ENCODE results near the gene ACER3.
A peak's percentile ranks its signal among the peaks of the same experiment; 100 is the strongest.
"Not testable (repeated sequence)": the region's sequence is repeated elsewhere in the genome, so short reads cannot be mapped to it uniquely, and the experiment has no call there.

The ACER3 gene

DNA sequence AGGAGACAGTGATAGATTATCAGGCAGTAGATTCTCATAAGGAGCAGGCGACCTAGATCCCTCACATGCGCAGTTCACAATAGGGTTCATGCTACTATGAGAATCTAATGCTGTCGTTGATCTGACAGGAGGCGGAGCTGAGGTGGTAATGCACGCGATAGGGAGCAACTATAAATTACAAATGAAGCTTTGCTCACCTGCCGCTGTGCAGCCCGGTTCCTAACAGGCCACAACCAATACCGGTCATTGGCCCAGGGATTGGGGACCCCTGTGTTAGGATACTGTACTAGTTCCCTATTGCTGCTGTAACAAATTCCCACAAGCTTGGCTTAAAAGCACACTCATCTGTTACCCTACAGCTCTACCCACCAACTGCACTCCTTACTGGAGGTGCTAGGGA, 184.2 kb downstream of the ACER3 start:
- Histone ChIP-seq H3K4me3 (ENCODE audit: low read length) (no peak overlapping the region), H3K27me3 (ENCODE audit: insufficient read depth, low read length) (peaks cover 42% of the 10 kb centered on the region), H3K36me3 (ENCODE audit: insufficient read depth, low read depth, low read length) (no peaks in the 10 kb centered on the region), H3K9me3 (ENCODE audit: insufficient read depth, low read depth, low read length) (no peaks in the 10 kb centered on the region; the same call in 1 of the 2 replicates), H3K27ac (ENCODE audit: low read length) (no peak overlapping the region), H3K4me1 (ENCODE audit: insufficient read depth, low read length) (peaks cover 4% of the 10 kb centered on the region; the same call in 1 of the 2 replicates), H3K9ac (ENCODE audit: low read depth, low read length) (no peak overlapping the region)

DNA sequence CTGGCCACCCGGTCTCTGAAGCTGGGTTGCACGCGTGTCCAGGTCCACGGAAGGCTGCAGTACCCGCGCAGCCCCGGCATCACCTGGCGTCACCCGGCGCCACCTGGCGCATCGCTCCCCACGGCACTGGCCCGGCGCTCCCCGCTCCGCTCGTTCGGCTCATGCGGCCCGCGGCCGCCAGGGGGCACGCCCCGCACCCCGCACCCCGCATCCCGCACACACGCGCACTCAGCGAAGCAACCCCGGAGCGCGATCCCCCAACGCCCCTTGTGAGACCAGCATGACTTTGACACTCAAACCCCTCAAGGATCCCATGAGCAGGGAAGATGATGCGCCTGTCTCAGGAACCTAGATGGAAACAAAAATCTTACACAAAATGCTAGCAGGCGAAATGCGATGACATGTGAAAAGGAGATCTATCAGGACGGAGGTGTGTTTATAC, 185.4 kb downstream of the ACER3 start:
- Histone ChIP-seq H3K4me3 (ENCODE audit: low read length) (peak overlapping the region; percentile 34; the same call in 1 of the 2 replicates), H3K27me3 (ENCODE audit: insufficient read depth, low read length) (peaks cover 30% of the 10 kb centered on the region), H3K9me3 (ENCODE audit: insufficient read depth, low read depth, low read length) (no peaks in the 10 kb centered on the region), H3K4me1 (ENCODE audit: insufficient read depth, low read length) (peaks cover 4% of the 10 kb centered on the region; the same call in 1 of the 2 replicates), H3K9ac (ENCODE audit: low read depth, low read length) (no peak overlapping the region), H3K36me3 (ENCODE audit: insufficient read depth, low read depth, low read length) (no peaks in the 10 kb centered on the region), H3K27ac (ENCODE audit: low read length) (no peak overlapping the region)

DNA sequence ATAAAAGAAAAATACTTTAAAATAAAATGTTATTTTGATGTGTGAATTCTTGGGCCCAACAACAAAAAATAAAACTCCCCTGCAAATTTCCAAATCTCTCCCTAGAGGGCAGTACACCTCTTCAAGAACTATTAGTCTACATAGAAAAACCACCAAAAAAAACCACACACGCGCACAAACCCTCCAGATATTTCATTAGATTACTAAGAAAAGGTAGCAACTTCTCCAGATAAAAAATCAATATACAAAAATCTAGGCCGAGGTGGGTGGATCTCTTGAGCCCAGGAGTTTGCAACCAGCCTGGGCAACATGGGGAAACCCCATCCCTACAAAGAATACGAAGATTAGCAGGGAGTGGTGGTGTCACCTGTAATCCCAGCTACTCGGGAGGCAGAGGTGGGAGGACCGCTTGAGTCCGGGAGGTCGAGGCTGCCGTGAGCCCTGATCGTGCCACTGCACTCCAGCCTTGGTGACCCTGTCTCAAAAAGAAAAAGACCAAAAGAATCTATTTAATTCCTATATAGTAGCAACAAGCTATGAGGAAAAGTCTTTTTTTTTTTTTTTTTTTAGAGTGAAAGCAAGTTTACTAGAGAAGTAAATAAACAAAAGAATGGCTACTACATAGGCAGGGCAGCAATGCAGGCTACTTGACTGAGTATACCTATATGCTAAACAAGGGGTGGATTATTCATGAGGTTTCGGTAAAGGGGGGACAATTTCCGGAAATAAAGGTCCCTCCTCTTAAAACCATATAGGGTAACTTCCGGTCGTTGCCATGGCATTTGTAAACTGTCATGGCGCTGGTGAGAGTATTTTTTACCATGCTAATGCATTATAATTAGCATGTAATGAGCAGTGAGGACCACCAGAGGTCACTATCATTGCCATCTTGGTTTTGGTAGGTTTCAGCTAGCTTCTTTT, 186.5 kb downstream of the ACER3 start:
- Histone ChIP-seq H3K4me3 (ENCODE audit: low read length) (peak overlapping the region; percentile 51; the same call in 1 of the 2 replicates), H3K27me3 (ENCODE audit: insufficient read depth, low read length) (peaks cover 19% of the 10 kb centered on the region), H3K4me1 (ENCODE audit: insufficient read depth, low read length) (peaks cover 4% of the 10 kb centered on the region; the same call in 1 of the 2 replicates), H3K36me3 (ENCODE audit: insufficient read depth, low read depth, low read length) (no peaks in the 10 kb centered on the region), H3K9ac (ENCODE audit: low read depth, low read length) (no peak overlapping the region; the same call in 1 of the 2 replicates), H3K9me3 (ENCODE audit: insufficient read depth, low read depth, low read length) (no peaks in the 10 kb centered on the region), H3K27ac (ENCODE audit: low read length) (peak overlapping the region; percentile 33)

DNA sequence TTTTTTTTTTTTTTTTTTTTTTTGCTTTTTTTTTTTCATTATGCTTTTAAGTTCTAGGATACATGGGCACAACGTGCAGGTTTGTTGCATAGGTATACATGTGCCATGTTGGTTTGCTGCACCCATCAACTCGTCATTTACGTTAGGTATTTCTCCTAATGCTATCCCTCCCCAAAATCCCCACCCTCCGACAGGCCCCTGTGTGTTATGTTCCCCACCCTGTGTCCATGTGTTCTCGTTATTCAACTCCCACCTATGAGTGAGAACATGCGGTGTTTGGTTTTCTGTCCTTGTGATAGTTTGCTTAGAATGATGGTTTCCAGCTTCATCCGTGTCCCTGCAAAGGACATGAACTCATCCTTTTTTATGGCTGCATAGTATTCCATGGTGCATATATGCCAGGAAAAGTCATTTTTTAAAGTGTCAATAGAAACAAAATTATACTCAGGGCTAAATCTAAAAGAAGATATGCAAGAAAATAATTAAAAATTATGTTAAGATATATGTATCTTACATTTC, 187.3 kb downstream of the ACER3 start:
- not testable (repeated sequence) for H3K4me3 ChIP-seq (ENCODE audit: low read length); H3K4me1 ChIP-seq (ENCODE audit: insufficient read depth, low read length); H3K9ac ChIP-seq (ENCODE audit: low read depth, low read length); H3K36me3 ChIP-seq (ENCODE audit: insufficient read depth, low read depth, low read length); H3K9me3 ChIP-seq (ENCODE audit: insufficient read depth, low read depth, low read length); H3K27ac ChIP-seq (ENCODE audit: low read length)
- H3K27me3 ChIP-seq (ENCODE audit: insufficient read depth, low read length) = peaks cover 17% of the 10 kb centered on the region

DNA sequence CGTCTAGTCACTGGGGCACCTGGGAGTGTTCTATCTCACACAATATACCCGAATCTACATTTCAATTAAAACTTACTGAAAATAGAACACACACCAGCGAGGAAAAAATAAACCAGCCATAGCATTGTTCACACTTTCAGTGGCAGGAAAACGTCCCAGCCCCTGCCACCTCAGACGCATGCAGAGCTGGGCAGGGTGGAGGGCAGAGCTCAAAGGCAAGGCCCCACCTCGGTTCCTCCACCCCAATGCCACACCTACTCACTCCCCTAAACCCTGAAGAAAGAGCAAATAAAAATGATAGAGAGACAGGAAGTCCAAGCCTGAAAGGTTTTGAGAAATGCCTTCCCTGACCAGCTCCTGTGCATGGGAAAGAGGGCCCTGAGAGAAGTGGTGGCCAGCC, 188.3 kb downstream of the ACER3 start:
- Histone ChIP-seq H3K4me1 (ENCODE audit: insufficient read depth, low read length) (peaks cover 4% of the 10 kb centered on the region; the same call in 1 of the 2 replicates), H3K9me3 (ENCODE audit: insufficient read depth, low read depth, low read length) (no peaks in the 10 kb centered on the region), H3K4me3 (ENCODE audit: low read length) (no peak overlapping the region), H3K27me3 (ENCODE audit: insufficient read depth, low read length) (peaks cover 17% of the 10 kb centered on the region), H3K27ac (ENCODE audit: low read length) (no peak overlapping the region), H3K9ac (ENCODE audit: low read depth, low read length) (no peak overlapping the region), H3K36me3 (ENCODE audit: insufficient read depth, low read depth, low read length) (no peaks in the 10 kb centered on the region)

DNA sequence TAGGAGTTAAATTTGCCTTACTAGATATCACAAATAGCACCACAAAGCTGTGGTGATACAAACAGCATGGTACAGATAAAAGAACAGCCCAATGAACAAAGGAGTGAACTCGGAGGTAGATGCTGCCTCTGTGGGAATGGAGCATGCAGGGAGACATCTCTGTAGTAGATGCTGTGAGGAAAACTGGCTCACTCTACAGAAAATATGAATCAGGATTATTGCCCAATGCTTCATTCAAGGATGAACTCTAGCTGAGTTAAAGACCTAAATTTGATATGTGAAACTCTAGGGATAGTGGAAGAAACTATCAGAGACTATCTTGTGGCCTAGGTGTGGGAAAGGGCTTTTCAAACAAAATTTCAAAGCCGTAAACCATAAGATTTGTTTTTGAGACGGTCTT, 190.8 kb downstream of the ACER3 start:
- Histone ChIP-seq H3K27ac (ENCODE audit: low read length) (no peak overlapping the region), H3K27me3 (ENCODE audit: insufficient read depth, low read length) (peaks cover under 1% of the 10 kb centered on the region; the same call in 1 of the 2 replicates), H3K4me3 (ENCODE audit: low read length) (no peak overlapping the region), H3K36me3 (ENCODE audit: insufficient read depth, low read depth, low read length) (no peaks in the 10 kb centered on the region), H3K9me3 (ENCODE audit: insufficient read depth, low read depth, low read length) (no peaks in the 10 kb centered on the region), H3K9ac (ENCODE audit: low read depth, low read length) (no peak overlapping the region), H3K4me1 (ENCODE audit: insufficient read depth, low read length) (peaks cover 2% of the 10 kb centered on the region; the same call in 1 of the 2 replicates)

DNA sequence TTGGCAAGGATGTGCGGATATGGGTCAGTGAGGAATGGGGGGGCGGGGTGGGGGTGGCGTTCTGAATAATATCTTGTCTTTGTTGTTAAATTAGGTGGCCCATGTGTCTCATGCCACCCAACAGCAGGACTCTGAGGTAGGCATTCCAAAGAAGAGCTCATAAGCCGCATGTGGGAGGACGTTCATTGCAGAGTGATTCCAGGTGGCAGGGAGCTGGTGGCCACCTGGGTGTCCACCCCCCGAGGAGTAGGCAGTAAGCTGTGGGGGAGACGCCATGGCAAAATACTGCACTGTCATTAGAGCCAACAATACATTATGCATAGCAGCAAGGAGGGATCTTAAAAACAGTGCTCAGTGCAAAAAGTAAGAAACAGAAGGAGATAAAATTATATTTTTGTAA, 191.8 kb downstream of the ACER3 start:
- Histone ChIP-seq H3K4me1 (ENCODE audit: insufficient read depth, low read length) (no peaks in the 10 kb centered on the region; the same call in 1 of the 2 replicates), H3K27ac (ENCODE audit: low read length) (no peak overlapping the region), H3K36me3 (ENCODE audit: insufficient read depth, low read depth, low read length) (no peaks in the 10 kb centered on the region), H3K9me3 (ENCODE audit: insufficient read depth, low read depth, low read length) (no peaks in the 10 kb centered on the region), H3K27me3 (ENCODE audit: insufficient read depth, low read length) (no peaks in the 10 kb centered on the region), H3K9ac (ENCODE audit: low read depth, low read length) (no peak overlapping the region), H3K4me3 (ENCODE audit: low read length) (no peak overlapping the region)

DNA sequence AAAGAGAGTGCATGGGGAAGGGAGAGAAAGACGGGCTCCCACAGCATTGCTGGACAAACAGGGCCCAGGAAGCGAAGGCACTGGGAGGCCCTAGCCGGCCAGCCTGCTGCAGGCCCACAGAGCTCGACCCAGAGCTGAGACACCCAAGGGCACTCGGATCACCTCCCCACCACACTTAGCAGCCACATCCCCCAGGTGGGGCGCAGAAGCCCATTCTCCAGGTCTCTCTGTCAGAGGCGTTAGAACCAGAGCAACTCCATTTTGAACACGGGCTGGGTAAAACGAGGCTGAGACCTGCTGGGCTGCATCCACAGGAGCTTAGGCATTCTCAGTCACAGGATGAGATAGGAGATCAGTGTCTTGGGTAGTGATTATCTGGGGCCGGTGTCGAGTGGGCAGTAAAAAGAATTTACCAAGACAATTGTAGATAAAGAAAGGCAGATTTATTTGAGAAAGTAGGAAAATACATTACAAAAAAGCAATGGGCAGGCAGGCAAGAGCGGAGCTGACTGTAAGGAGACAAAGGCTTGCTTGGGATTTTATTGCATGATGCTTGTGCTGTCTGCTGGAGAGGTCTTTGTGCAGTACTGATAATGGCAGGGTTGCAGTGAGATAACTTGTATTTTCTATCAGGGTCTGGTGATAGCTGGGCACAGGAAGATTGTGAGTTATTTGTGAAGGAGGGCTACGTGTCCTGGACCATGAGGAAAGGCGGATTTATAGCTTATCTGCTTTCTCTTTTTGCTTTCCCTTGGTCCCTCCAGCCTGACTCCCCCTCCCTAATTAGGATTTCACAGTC, 192.7 kb downstream of the ACER3 start:
- no peaks in the 10 kb centered on the region for H3K9me3 ChIP-seq (ENCODE audit: insufficient read depth, low read depth, low read length)
- H3K27me3 ChIP-seq (ENCODE audit: insufficient read depth, low read length) = no peaks in the 10 kb centered on the region
- H3K4me3 ChIP-seq (ENCODE audit: low read length) = no peak overlapping the region
- H3K9ac ChIP-seq (ENCODE audit: low read depth, low read length) = no peak overlapping the region
- H3K36me3 ChIP-seq (ENCODE audit: insufficient read depth, low read depth, low read length) = no peaks in the 10 kb centered on the region
- H3K27ac ChIP-seq (ENCODE audit: low read length) = no peak overlapping the region
- H3K4me1 ChIP-seq (ENCODE audit: insufficient read depth, low read length) = no peaks in the 10 kb centered on the region; the same call in 1 of the 2 replicates

DNA sequence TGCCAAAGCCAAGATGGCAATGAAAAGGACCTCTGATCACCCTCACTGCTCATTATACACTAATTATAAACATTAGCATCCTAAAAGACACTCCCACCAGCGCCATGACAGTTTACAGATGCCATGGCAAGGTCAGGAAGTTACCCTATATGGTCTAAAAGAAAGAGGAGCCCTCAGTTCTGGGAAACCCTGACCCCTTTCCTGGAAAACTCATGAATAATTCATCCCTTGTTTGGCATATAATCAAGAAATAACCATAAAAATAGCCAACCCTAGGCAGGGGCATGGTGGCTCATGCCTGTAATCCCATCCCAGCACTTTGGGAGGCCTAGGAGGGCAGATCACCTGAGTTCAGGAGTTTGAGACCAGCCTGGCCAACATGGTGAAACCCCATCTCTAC, 193.4 kb downstream of the ACER3 start:
- Histone ChIP-seq H3K9ac (ENCODE audit: low read depth, low read length) (no peak overlapping the region), H3K4me1 (ENCODE audit: insufficient read depth, low read length) (no peaks in the 10 kb centered on the region; the same call in 1 of the 2 replicates), H3K27me3 (ENCODE audit: insufficient read depth, low read length) (no peaks in the 10 kb centered on the region), H3K4me3 (ENCODE audit: low read length) (no peak overlapping the region), H3K36me3 (ENCODE audit: insufficient read depth, low read depth, low read length) (no peaks in the 10 kb centered on the region), H3K27ac (ENCODE audit: low read length) (no peak overlapping the region), H3K9me3 (ENCODE audit: insufficient read depth, low read depth, low read length) (no peaks in the 10 kb centered on the region)

DNA sequence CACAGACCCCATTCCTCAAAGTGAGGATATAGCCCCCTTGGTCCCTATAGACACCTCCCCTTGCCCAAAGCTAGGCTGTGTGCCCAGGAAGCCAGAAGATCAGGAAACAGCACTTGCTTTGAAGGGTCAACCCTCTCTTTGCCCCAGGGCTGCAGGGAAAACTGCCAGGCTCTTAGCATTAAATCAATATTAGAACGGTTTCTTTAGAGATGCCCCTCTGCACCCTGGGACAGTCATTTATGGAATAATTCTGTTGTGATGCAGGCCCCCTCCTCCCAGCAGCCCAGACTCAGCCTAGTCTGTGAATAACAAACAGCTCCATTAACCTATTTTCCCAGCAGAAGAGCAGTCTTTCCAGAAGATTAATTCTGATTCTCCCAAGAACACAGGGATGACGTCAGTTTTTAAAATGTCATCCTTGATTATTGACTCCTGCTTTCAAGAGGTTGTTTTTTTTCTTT, 194.4 kb downstream of the ACER3 start:
- Histone ChIP-seq H3K4me1 (ENCODE audit: insufficient read depth, low read length) (no peaks in the 10 kb centered on the region; the same call in 1 of the 2 replicates), H3K27ac (ENCODE audit: low read length) (no peak overlapping the region), H3K9ac (ENCODE audit: low read depth, low read length) (no peak overlapping the region), H3K9me3 (ENCODE audit: insufficient read depth, low read depth, low read length) (no peaks in the 10 kb centered on the region), H3K36me3 (ENCODE audit: insufficient read depth, low read depth, low read length) (no peaks in the 10 kb centered on the region), H3K27me3 (ENCODE audit: insufficient read depth, low read length) (no peaks in the 10 kb centered on the region), H3K4me3 (ENCODE audit: low read length) (no peak overlapping the region)

DNA sequence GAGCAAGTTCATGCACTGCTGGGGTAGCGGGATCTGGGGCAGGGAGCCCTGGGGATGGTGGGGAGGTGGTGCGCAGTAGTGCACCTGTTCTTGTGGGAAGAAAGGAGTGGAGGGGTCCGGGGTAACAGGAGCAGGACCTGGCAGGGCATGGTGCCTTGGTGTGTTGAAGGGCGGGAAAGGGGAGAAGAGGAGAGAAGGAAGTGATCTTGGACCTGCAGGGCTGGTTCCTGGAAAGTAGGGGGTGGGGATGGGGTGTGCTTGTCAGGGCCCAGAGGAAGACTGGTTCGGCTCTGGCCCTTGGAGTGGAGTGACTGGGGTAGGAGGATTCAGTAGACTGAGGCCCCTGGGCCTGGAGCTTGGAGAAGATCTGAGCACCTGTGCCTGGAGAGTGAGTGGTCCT, 195.2 kb downstream of the ACER3 start:
- Histone ChIP-seq H3K27me3 (ENCODE audit: insufficient read depth, low read length) (no peaks in the 10 kb centered on the region), H3K4me3 (ENCODE audit: low read length) (no peak overlapping the region), H3K9me3 (ENCODE audit: insufficient read depth, low read depth, low read length) (no peaks in the 10 kb centered on the region), H3K4me1 (ENCODE audit: insufficient read depth, low read length) (no peaks in the 10 kb centered on the region; the same call in 1 of the 2 replicates), H3K27ac (ENCODE audit: low read length) (no peak overlapping the region), H3K9ac (ENCODE audit: low read depth, low read length) (no peak overlapping the region), H3K36me3 (ENCODE audit: insufficient read depth, low read depth, low read length) (no peaks in the 10 kb centered on the region)
